HG03025 (cell line): ENCODE measurements around the gene DYNLRB1.

Experiments
- ATAC-seq: cut with Tn5 transposase; IDR thresholded peaks from one replicate; pipeline ENCODE4 v1.9.1; 2021; ENCODE audit warnings: mild to moderate bottlenecking, moderate library complexity; ENCODE audit not compliant: unreplicated experiment, low FRiP score

The DYNLRB1 gene

GRCh38 chr20:34575271-34575670 is 59.0 kb downstream of the DYNLRB1 start:
- ATAC-seq = no peak

- no peak for ATAC-seq
These were observed 59.5 kb downstream of the DYNLRB1 start for GRCh38 chr20:34575756-34576155.

DNA sequence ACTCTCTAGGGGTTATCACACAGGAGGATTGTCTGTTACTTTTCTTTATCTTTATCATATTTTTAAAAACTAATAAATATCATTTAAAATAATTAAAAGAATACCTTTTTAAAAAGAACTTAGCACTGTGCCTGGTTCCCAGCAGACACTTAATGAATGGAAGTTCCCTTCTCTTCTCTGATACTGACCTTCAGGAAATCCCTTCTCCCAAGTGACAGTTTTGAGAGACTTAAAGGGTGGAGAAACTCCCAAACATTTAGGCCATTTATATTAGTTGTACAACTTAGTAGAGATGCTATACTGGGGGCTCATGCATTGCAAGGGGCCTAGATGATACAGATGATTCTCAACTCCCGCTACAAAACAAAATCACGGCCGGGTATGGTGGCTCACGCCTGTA is 60.8 kb downstream of the DYNLRB1 start:
- ATAC-seq = no peak

DNA sequence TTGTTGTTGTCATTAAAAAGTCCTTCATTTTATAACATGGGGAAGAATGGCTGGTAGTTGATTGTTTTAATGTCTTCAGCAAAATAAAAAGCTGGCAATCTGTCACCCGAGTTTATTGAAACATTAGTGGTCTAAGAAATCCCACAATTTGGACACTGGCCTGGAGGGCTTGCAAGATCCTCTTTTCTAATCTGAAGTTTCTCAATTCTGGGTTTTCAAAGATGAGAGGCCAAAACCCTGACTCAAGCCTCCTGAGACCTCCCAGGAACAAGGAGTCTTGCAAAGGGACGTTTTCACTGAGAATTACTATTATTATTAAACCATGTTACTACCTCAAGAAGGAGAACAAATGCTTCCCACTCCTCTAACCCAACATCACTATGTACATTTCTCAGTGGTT is 61.8 kb downstream of the DYNLRB1 start:
- no peak for ATAC-seq

DNA sequence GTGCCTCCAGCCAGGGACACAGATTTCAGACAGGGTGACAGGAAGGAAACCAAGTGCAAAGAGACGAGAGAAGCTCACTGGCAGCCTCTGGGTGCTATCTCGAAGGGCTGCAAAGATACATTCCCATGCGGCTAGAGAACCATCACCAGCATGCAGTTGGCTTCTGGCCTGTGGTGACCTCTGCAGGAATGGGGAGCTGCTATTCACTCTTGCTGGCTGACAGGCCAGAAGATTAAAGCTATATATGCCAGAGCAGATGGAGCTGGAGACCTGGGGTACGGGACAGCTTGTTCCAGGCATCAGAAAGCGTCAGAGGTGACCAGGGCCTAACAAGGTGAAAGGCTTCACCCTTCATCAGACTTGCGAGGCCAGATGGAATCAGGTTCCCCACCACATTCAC is 62.3 kb downstream of the DYNLRB1 start:
- no peak for ATAC-seq

- no peak for ATAC-seq
These were observed 63.2 kb downstream of the DYNLRB1 start for GRCh38 chr20:34579191-34579978.

DNA sequence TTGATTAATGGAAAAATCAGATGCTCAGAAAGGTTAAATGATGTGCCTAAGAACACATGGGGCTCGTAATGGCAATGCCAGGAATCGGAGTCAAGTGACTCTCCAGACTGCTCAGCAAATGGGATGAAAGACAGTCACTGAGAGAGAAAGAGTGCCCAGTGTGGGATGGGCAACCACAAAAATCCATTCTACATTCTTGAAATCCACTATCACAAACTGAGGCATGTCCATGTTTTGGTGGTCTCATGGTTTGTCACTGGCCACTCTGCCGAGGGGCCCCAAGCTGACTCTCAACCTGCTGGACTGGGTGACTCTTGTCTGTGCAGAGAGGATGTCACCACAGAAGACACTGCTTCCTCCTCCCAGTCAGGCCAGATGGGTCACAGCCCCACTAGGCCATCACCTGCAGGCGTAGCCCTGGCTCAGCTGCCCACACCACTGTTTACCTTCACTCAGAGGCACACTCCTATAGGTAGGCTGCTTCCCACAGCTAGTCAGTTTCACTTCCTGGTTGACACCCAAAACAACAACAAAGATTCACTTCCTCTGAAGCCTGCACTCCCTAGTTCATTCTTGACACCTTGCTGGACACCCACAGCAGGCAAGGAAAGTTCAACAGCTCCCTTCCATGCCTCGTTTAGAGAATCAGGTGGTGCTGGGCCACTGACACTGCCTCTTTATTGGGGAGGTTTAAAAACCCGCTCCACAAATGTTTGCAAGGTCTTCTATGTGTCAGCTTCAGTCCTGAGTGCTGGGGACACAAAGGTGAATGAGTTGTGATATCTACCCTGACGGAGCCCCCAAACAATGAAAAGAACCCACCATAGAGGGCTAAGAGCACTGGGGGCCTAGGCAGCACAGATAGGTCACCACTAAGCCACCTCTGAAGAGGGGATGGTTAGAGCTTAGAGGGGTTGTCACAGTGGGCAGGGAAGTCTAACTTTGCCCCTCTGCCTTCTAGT is 64.0 kb downstream of the DYNLRB1 start:
- no peak for ATAC-seq

GRCh38 chr20:34581341-34582184 is 65.3 kb downstream of the DYNLRB1 start:
- ATAC-seq = no peak

DNA sequence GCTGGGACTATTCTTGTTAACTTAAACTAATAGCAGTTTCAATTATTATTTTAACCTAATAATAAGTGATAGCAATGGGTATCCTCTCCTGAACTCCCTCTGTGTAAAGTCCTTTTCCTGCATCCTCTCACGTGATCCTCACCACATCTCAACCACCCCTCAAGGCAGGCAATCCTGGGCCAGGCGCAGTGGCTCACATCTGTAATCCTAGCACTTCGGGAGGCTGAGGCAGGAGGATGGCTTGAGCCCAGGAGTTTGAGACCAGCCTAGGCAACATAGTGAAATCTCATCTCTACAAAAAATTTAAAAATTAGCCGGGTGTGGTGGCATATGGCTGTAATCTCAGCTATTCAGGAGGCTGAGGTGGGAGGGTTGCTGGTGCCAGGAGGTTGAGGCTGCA is 66.0 kb downstream of the DYNLRB1 start:
- ATAC-seq = no peak

- no peak for ATAC-seq
These were observed 66.7 kb downstream of the DYNLRB1 start for GRCh38 chr20:34582911-34583310.

DNA sequence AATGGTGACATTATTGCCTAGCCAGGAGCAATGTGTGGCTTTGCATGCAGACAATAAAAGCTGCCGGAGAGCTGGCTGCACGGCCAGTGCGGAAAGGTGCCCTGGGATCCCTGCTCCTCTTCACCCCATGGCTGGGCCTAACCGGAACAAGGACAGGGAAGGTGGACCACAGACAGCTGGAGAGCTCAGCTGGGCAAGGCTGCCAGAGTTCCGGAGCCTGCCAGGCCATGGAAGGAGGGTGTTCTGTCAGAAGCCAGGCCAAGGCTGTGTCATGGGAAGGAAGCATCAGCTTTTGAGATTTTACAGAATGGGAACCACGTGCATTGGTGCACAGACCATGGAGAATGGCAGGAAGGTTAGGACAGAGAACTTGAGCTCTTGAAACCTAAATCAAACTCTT is 67.3 kb downstream of the DYNLRB1 start:
- ATAC-seq = no peak

- no peak for ATAC-seq
These were observed 68.8 kb downstream of the DYNLRB1 start for GRCh38 chr20:34585019-34585418.

- ATAC-seq = no peak
These were observed 70.4 kb downstream of the DYNLRB1 start for GRCh38 chr20:34586488-34587163.
